GM18870 (cell line): ENCODE measurements around the gene KCNAB1.
A peak's percentile ranks its signal among the peaks of the same experiment; 100 is the strongest.
"Not testable (repeated sequence)": the region's sequence is repeated elsewhere in the genome, so short reads cannot be mapped to it uniquely, and the experiment has no call there.

Experiments used
- ATAC-seq: cut with Tn5 transposase; IDR thresholded peaks from one replicate; pipeline ENCODE4 v1.9.1; 2021; ENCODE audit warnings: moderate library complexity; ENCODE audit not compliant: unreplicated experiment

Gene KCNAB1

GRCh38 chr3:156135921-156136638 is 15.7 kb downstream of the KCNAB1 start:
- no peak for ATAC-seq

GRCh38 chr3:156137397-156137796 is 17.0 kb downstream of the KCNAB1 start:
- ATAC-seq: not testable (repeated sequence)

- ATAC-seq: no peak
Observed at GRCh38 chr3:156140001-156140595, 19.7 kb downstream of the KCNAB1 start.

- ATAC-seq: no peak
Observed at GRCh38 chr3:156142702-156143101, 22.3 kb downstream of the KCNAB1 start.

GRCh38 chr3:156143136-156143535 is 22.8 kb downstream of the KCNAB1 start:
- no peak for ATAC-seq

GRCh38 chr3:156144060-156144459 is 23.7 kb downstream of the KCNAB1 start:
- ATAC-seq: no peak

GRCh38 chr3:156145866-156146265 is 25.5 kb downstream of the KCNAB1 start:
- no peak for ATAC-seq

- ATAC-seq: no peak
Observed at GRCh38 chr3:156148345-156148945, 28.1 kb downstream of the KCNAB1 start.

GRCh38 chr3:156148946-156149381 is 28.6 kb downstream of the KCNAB1 start:
- no peak for ATAC-seq

- ATAC-seq: no peak
Observed at GRCh38 chr3:156149876-156150275, 29.5 kb downstream of the KCNAB1 start.

- peak; percentile 39 for ATAC-seq
Observed at GRCh38 chr3:156150434-156151066, 30.2 kb downstream of the KCNAB1 start.

GRCh38 chr3:156151824-156152428 is 31.5 kb downstream of the KCNAB1 start:
- ATAC-seq: no peak

- ATAC-seq: no peak
Observed at GRCh38 chr3:156158656-156159295, 38.4 kb downstream of the KCNAB1 start.

GRCh38 chr3:156160647-156161046 is 40.3 kb downstream of the KCNAB1 start:
- ATAC-seq: peak; percentile 85

- peak; percentile 12 for ATAC-seq
Observed at GRCh38 chr3:156161172-156161571, 40.8 kb downstream of the KCNAB1 start.

GRCh38 chr3:156163848-156164247 is 43.5 kb downstream of the KCNAB1 start:
- ATAC-seq: no peak

GRCh38 chr3:156166808-156167207 is 46.4 kb downstream of the KCNAB1 start:
- ATAC-seq: no peak

- no peak for ATAC-seq
Observed at GRCh38 chr3:156170571-156170970, 50.2 kb downstream of the KCNAB1 start.

- ATAC-seq: no peak
Observed at GRCh38 chr3:156171281-156172267, 51.2 kb downstream of the KCNAB1 start.

- ATAC-seq: no peak
Observed at GRCh38 chr3:156172536-156172935, 52.2 kb downstream of the KCNAB1 start.
